Osteoblast (primary cell): ENCODE results near the gene ZNF710. TPM values are rescaled to one million over a fixed set of nuclear protein-coding genes. Genes with fewer than 3 reads are reported as not detected.
"Not testable (repeated sequence)": the region's sequence is repeated elsewhere in the genome, so short reads cannot be mapped to it uniquely, and the experiment has no call there.

Source experiments
- DNase-seq: peaks from one replicate; pipeline ENCODE4 v3.0.0; 2011; ENCODE audit warnings: low spot score, mixed read lengths; ENCODE audit not compliant: insufficient read length; ENCODE audit errors: missing footprints
- H2AFZ ChIP-seq: 2 replicates; pipeline ENCODE4 v1.6.0; 2011; ENCODE audit warnings: mild to moderate bottlenecking, low read length
- H3K27ac ChIP-seq: 2 replicates; pipeline ENCODE4 v1.5.1; 2011; ENCODE audit warnings: mild to moderate bottlenecking, low read depth, low read length, moderate library complexity
- H3K27me3 ChIP-seq: 2 replicates; pipeline ENCODE4 v1.6.0; 2012; ENCODE audit warnings: mild to moderate bottlenecking, control low read depth, inconsistent platforms, low read length, moderate library complexity; ENCODE audit not compliant: insufficient read depth
- H3K36me3 ChIP-seq: 2 replicates; pipeline ENCODE4 v1.5.1; 2011; ENCODE audit warnings: mild to moderate bottlenecking, low read length, control low read depth, moderate library complexity; ENCODE audit not compliant: insufficient read depth
- H3K4me1 ChIP-seq: 2 replicates; pipeline ENCODE4 v1.5.1; 2011; ENCODE audit warnings: mild to moderate bottlenecking, low read length, control low read depth, moderate library complexity; ENCODE audit not compliant: insufficient read depth
- H3K4me2 ChIP-seq: 2 replicates; pipeline ENCODE4 v1.6.0; 2011; ENCODE audit warnings: mild to moderate bottlenecking, low read length; ENCODE audit not compliant: insufficient read depth
- H3K4me3 ChIP-seq: fragments of 200-600 bp; sonication (generic); 3 replicates; pipeline ENCODE4 v1.5.1; 2012; ENCODE audit warnings: mild to moderate bottlenecking, low read length, inconsistent platforms; ENCODE audit not compliant: insufficient read depth
- H3K79me2 ChIP-seq: 2 replicates; pipeline ENCODE4 v1.6.0; 2012; ENCODE audit warnings: mild to moderate bottlenecking, low read length, control low read depth, inconsistent platforms; ENCODE audit not compliant: insufficient read depth
- H3K9me3 ChIP-seq: 2 replicates; pipeline ENCODE4 v1.5.1; 2011; ENCODE audit warnings: low read depth, low read length, control low read depth
- H4K20me1 ChIP-seq: 2 replicates; pipeline ENCODE4 v1.6.0; 2012; ENCODE audit warnings: mild to moderate bottlenecking, low read length, control low read depth; ENCODE audit not compliant: insufficient read depth
- total RNA-seq: library from RNA; depleted of rRNA; stranded (reverse); fragments of >200 nt; gene quantifications from 2 replicates; pipeline ENCODE4 v1.2.3, GENCODE V29; 2012
- TF ChIP-seq, protein P1 (sequence below): IDR thresholded peaks from 2 replicates; pipeline ENCODE4 v1.5.1; 2011; ENCODE audit warnings: mild to moderate bottlenecking, low read depth, low read length, moderate library complexity; ENCODE audit errors: extremely low read depth

The ZNF710 gene, protein sequence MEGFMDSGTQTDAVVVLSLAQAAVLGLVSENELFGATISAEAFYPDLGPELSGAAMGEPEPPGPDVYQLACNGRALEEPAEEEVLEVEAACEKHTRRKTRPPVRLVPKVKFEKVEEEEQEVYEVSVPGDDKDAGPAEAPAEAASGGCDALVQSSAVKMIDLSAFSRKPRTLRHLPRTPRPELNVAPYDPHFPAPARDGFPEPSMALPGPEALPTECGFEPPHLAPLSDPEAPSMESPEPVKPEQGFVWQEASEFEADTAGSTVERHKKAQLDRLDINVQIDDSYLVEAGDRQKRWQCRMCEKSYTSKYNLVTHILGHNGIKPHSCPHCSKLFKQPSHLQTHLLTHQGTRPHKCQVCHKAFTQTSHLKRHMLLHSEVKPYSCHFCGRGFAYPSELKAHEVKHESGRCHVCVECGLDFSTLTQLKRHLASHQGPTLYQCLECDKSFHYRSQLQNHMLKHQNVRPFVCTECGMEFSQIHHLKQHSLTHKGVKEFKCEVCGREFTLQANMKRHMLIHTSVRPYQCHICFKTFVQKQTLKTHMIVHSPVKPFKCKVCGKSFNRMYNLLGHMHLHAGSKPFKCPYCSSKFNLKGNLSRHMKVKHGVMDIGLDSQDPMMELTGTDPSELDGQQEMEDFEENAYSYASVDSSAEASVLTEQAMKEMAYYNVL
- 10.3 and 10.9 TPM in 2 replicates for total RNA-seq

DNA sequence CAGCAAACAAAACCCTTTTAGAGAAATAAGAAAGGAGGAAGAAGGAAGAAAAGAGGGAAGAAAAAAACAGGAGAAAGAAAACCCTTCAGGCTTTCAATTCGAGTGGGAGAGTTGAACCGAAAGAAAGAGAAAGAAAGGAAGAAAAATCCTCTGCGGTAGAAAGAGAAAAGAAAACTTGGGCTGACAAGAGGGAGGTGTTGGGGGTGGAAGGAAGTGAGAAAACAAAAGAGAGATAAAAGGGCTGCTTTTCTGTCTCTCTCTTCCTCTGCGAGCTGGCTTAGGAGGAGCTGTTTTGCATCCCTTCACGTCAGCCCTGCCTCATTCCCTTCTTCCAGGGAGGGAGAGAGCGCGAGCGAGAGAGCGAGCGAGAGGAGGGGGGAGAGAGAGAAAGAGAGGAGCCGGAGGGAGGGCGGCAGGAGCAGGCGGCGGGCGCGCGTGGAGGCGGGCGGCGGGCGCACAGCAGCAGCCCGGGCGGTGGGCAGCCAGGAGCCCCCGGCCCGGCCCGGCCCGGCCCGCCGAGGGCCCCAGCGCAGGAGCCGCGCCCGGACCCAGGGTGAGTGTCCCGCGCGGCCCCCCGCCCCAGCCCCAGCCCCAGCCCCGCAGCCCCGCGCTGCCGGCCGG, at the start of gene ZNF710:
Gene ZNF710, plus strand, starts transcription at position 263 of the 621 bp plus-strand sequence. CDS start 65,814 bp downstream, outside the sequence.
- TF ChIP-seq, protein P1, sequence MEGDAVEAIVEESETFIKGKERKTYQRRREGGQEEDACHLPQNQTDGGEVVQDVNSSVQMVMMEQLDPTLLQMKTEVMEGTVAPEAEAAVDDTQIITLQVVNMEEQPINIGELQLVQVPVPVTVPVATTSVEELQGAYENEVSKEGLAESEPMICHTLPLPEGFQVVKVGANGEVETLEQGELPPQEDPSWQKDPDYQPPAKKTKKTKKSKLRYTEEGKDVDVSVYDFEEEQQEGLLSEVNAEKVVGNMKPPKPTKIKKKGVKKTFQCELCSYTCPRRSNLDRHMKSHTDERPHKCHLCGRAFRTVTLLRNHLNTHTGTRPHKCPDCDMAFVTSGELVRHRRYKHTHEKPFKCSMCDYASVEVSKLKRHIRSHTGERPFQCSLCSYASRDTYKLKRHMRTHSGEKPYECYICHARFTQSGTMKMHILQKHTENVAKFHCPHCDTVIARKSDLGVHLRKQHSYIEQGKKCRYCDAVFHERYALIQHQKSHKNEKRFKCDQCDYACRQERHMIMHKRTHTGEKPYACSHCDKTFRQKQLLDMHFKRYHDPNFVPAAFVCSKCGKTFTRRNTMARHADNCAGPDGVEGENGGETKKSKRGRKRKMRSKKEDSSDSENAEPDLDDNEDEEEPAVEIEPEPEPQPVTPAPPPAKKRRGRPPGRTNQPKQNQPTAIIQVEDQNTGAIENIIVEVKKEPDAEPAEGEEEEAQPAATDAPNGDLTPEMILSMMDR = no peak
- no peaks in the 10 kb centered on the region for H3K9me3 ChIP-seq
- peaks cover 23% of the 10 kb centered on the region for H3K79me2 ChIP-seq
- no peaks in the 10 kb centered on the region for H3K36me3 ChIP-seq
- H3K4me3 ChIP-seq = peak within 1 kb of the TSS; percentile 86
- peaks cover 11% of the 10 kb centered on the region for H4K20me1 ChIP-seq
- H2AFZ ChIP-seq = peak within 1 kb of the TSS; percentile 89
- H3K27me3 ChIP-seq = no peaks in the 10 kb centered on the region
- peak within 1 kb of the TSS; percentile 95 for H3K4me2 ChIP-seq
- peak; percentile 96 for DNase-seq
- peak within 1 kb of the TSS; percentile 87 for H3K27ac ChIP-seq
- H3K4me1 ChIP-seq = peaks cover 49% of the 10 kb centered on the region

DNA sequence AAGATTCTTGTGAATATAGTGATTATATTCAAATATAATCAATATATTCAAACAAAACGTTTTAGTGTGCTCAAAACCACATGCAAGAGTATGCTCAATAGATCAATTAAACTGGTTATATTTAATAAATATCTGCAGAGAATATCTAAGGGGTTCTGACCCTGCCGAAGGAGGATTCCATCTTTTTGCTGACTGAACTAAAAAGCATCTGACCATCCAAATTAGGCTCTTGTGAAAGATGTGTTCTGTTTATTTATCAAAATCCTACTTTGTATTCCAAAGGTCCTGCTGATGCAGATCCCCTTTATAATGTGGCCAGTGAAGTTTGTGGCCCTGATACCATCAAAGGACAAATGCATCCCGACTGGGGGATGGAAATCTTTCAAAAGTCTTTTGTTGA, 46.6 kb upstream of the ZNF710 start:
- no peak overlapping the region for H3K4me3 ChIP-seq
- H3K9me3 ChIP-seq = no peaks in the 10 kb centered on the region
- no peak overlapping the region for H2AFZ ChIP-seq
- TF ChIP-seq, protein P1 = no peak
- no peak overlapping the region for H3K27ac ChIP-seq
- no peaks in the 10 kb centered on the region for H4K20me1 ChIP-seq
- no peaks in the 10 kb centered on the region for H3K4me1 ChIP-seq
- H3K79me2 ChIP-seq = no peaks in the 10 kb centered on the region
- H3K4me2 ChIP-seq = no peak overlapping the region
- DNase-seq = peak; percentile 48
- no peaks in the 10 kb centered on the region for H3K36me3 ChIP-seq
- peaks cover 6% of the 10 kb centered on the region for H3K27me3 ChIP-seq

DNA sequence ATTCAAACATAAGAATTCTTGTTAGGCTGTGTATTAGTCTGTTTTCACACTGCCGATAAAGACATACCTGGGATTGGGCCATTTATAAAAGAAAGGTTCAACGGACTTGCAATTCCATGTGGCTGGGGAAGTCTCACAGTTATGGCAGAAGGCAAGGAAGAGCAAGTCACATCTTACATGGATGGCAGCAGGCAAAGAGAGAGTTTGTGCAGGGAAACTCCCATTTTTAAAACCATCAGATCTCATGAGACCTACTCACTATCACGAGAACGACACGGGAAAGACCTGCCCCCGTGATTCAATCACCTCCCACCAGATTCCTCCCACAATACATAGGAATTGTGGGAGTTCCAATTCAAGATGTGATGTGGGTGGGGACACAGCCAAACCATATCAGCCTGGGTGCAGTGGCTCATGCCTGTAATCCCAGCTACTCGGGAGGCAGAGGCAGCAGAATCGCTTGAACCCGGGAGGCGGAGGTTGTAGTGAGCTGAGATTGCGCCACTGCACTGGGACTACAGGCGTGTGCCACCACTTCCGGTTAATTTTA, 45.6 kb upstream of the ZNF710 start:
- H3K4me1 ChIP-seq, H3K27me3 ChIP-seq, DNase-seq, H3K4me3 ChIP-seq, H2AFZ ChIP-seq, H3K4me2 ChIP-seq, H3K9me3 ChIP-seq, H3K36me3 ChIP-seq, H3K27ac ChIP-seq, H3K79me2 ChIP-seq, H4K20me1 ChIP-seq: not testable (repeated sequence)

DNA sequence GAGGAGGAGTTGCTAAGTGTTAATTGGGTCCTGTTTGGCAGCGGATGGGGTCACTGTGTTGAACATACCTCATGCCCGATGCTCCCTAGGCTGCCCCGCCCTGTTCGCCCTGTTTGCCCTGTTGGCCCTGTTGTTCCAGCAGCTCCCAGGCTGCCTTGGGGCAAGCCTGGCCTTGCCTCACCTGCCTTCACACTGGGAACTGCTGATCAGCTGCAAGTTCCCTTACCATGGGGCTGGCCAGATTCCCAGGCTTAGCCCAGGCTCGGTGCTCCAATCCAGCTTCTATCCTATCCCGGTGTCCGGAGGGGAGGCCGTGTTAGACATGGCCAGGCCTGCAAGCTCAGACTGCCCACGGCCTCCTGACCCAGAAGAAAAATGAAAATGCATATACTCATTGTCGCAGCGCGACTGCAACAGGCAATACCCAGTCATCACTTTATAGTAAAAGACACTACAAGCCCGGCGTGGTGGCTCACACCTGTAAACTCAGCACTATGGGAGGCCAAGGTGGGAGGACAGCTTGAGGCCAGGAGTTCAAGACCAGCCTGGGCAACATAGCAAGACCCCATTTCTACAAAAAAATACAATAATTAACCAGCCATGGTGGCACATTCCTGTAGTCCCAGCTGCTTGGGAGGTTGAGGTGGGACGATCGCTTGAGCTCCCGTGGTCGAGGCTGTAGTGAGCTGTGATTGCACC, 42.9 kb upstream of the ZNF710 start:
- DNase-seq = no peak
- TF ChIP-seq, protein P1 = no peak
- H3K27ac ChIP-seq = no peak overlapping the region
- H3K4me2 ChIP-seq = no peak overlapping the region
- peaks cover 6% of the 10 kb centered on the region for H3K27me3 ChIP-seq
- H4K20me1 ChIP-seq = no peaks in the 10 kb centered on the region
- no peaks in the 10 kb centered on the region for H3K79me2 ChIP-seq
- no peak overlapping the region for H3K4me3 ChIP-seq
- H2AFZ ChIP-seq = no peak overlapping the region
- H3K4me1 ChIP-seq = no peaks in the 10 kb centered on the region
- no peaks in the 10 kb centered on the region for H3K9me3 ChIP-seq
- no peaks in the 10 kb centered on the region for H3K36me3 ChIP-seq
